ENCODE data around the gene COX19. TPM values are rescaled to one million over a fixed set of nuclear protein-coding genes. Genes with fewer than 3 reads are reported as not detected.

The COX19 gene
- total and polyA plus RNA-seq, 2 of the 13 experiments (the other 11 are each of a cell fraction or from before 2014, with no cell fraction given), result 11.5 to 21.7 TPM

GRCh38 chr7:931871-932650 lies 43.3 kb downstream of the COX19 start:
- TF ChIP-seq HOXA3 (CRISPR knock-in tag; IDR thresholded peaks at IDR 0.05) (no peak), SUZ12 (IDR thresholded peaks at IDR 0.05; ENCODE audit: low read depth, low read length) (no peak), ZNF333 (CRISPR knock-in tag; IDR thresholded peaks at IDR 0.05; ENCODE audit: borderline replicate concordance) (no peak), MXI1 (IDR thresholded peaks at IDR 0.05; ENCODE audit: borderline replicate concordance, low read depth, low read length) (no peak), NR3C1 (CRISPR knock-in tag; IDR thresholded peaks at IDR 0.05) (no peak), ZNF724P (CRISPR knock-in tag; IDR thresholded peaks at IDR 0.05; ENCODE audit: borderline replicate concordance) (no peak), MTF2 (CRISPR knock-in tag; IDR thresholded peaks at IDR 0.05; ENCODE audit: borderline replicate concordance) (no peak), ZNF761 (CRISPR knock-in tag; conservative IDR thresholded peaks at IDR 0.05) (no peak), ZNF644 (CRISPR knock-in tag; IDR thresholded peaks at IDR 0.05; ENCODE audit: low read depth) (no peak), ZMAT3 (CRISPR knock-in tag; conservative IDR thresholded peaks at IDR 0.05) (no peak), ZNF598 (CRISPR knock-in tag; IDR thresholded peaks at IDR 0.05; ENCODE audit: borderline replicate concordance) (no peak), CHCHD3 (CRISPR knock-in tag; IDR thresholded peaks at IDR 0.05) (no peak), SKI (IDR thresholded peaks at IDR 0.05; ENCODE audit: partially characterized antibody) (no peak)
- H3K9ac ChIP-seq (ENCODE audit: insufficient read depth, low read depth, low read length), result no peak overlapping the region
- H2AFZ ChIP-seq (ENCODE audit: low read length), result no peak overlapping the region
- no peaks in the 10 kb centered on the region for H4K20me1 ChIP-seq (ENCODE audit: insufficient read depth, low read length)
- no peaks in the 10 kb centered on the region for H3K9me3 ChIP-seq (ENCODE audit: low read length)
- in situ Hi-C loops (cut with HindIII; ENCODE audit: extremely low pct_ligation_motif_present, low pct_unique_long_range_greater_than_20kb), result no loop called here
- H3K79me2 ChIP-seq (ENCODE audit: insufficient read depth, low read length), result no peaks in the 10 kb centered on the region
- H3K4me2 ChIP-seq (ENCODE audit: low read depth, low read length), result no peak overlapping the region
- no peak overlapping the region for H3K27ac ChIP-seq (ENCODE audit: extremely low read length, insufficient read depth, low read length)
- no TSS peak for BruUV-seq (replicated peaks)
- ChIA-PET POLR2A (no interaction called here), CTCF (ENCODE audit: low intra/inter-chr PET ratio, low total read pairs) (no interaction called here)
- no peak overlapping the region for H3K4me3 ChIP-seq (replicated peaks in 1 of 3; ENCODE audit: insufficient read depth in 1 of 3, low read depth in 2 of 3, low read length in 3 of 3)
- 96% methylated on average over 16 of the region's 21 CpGs for whole genome bisulfite sequencing (ENCODE audit: low lambda C conversion rate)
- intact Hi-C loops (cut with micrococcal nuclease; ENCODE audit: unreplicated experiment), result no loop called here
- H3K36me3 ChIP-seq (replicated peaks in 1 of 2; ENCODE audit: control insufficient read depth in 1 of 2, insufficient read depth in 2 of 2, low read length in 2 of 2), result no peaks in the 10 kb centered on the region
- no peaks in the 10 kb centered on the region for H3K27me3 ChIP-seq (ENCODE audit: control insufficient read depth in 1 of 2, insufficient read depth in 2 of 2, low read length in 2 of 2)
- ATAC-seq, result no peak
- peaks cover 53% of the 10 kb centered on the region for H3K4me1 ChIP-seq (ENCODE audit: insufficient read depth, low read length)
- no peak for FAIRE-seq
- no peak for DNase-seq (ENCODE audit: low spot score)
